ENCODE measurements around the gene AUTS2. TPM values are rescaled to one million over a fixed set of nuclear protein-coding genes. Genes with fewer than 3 reads are reported as not detected.

AUTS2 gene
- total and polyA plus RNA-seq, 2 experiments from 2014 or later = 32.0 to 91.0 TPM

GRCh38 chr7:69994886-69995542 lies 396.7 kb downstream of the AUTS2 start:
- Histone ChIP-seq H3K4me2 (no peak overlapping the region), H3K79me2 (replicated peaks; ENCODE audit: insufficient read depth) (no peaks in the 10 kb centered on the region), H3K27me3 (ENCODE audit: insufficient read depth) (no peaks in the 10 kb centered on the region), H3K4me3 (no peak overlapping the region), H3K36me3 (ENCODE audit: insufficient read depth) (no peaks in the 10 kb centered on the region), H3K4me1 (ENCODE audit: insufficient read depth) (no peaks in the 10 kb centered on the region), H3K9me2 (ENCODE audit: insufficient read depth) (0 out of 2 replicates have a peak, but pooled peaks cover 4% of the 10 kb centered on the region), H3F3A (replicated peaks; ENCODE audit: low read depth) (no peaks in the 10 kb centered on the region), H4K20me1 (replicated peaks; ENCODE audit: insufficient read depth) (no peaks in the 10 kb centered on the region), H2AFZ (no peak overlapping the region), H3K27ac (ENCODE audit: low read depth) (no peak overlapping the region)
- Mint-ChIP-seq H3K9me3 (peaks cover under 1% of the 10 kb centered on the region; the same call in 2 of the 3 replicates), H3K27me3 (ENCODE audit: insufficient read depth, low read depth, poor library complexity) (peaks cover 7% of the 10 kb centered on the region), H3K4me1 (no peaks in the 10 kb centered on the region), H3K27ac (no peak overlapping the region), H3K4me3 (no peak overlapping the region), H3K36me3 (ENCODE audit: low read depth) (no peaks in the 10 kb centered on the region)
- ATAC-seq (no peak), DNase-seq (ENCODE audit: low spot score) (no peak)
- TF ChIP-seq EZH2 (IDR thresholded peaks at IDR 0.05; ENCODE audit: low read depth, unreplicated experiment) (no peak), CREB1 (CRISPR knock-in tag; IDR thresholded peaks at IDR 0.05; ENCODE audit: low read depth) (no peak), ZNF114 (CRISPR knock-in tag; IDR thresholded peaks at IDR 0.05) (no peak), NANOG (IDR thresholded peaks at IDR 0.05; ENCODE audit: borderline replicate concordance) (no peak), JUNB (IDR thresholded peaks at IDR 0.05; ENCODE audit: unreplicated experiment) (no peak), EZH2phosphoT487 (IDR thresholded peaks at IDR 0.05; ENCODE audit: unreplicated experiment) (no peak)

DNA sequence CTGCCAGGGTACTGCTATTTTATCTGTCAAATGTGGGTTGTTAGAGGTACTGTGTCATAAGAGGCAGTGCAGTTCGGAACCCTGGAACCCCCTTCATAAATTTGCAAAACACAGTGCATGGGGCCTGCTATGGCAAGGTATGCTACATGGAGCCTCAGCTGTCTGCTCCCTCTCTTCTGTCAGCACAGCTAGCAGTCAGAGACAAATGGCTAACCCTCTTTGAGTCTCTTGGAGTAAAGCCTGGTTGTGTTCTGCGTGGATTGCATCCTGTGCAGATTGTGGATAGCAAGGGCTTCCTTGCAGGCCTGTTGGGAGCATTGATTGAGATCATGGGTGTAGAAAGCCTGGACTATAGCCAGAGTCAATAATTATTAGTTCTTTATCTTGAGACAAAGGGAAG lies 397.8 kb downstream of the AUTS2 start:
- Mint-ChIP-seq H3K36me3 (ENCODE audit: low read depth) (no peaks in the 10 kb centered on the region), H3K27ac (no peak overlapping the region), H3K4me3 (no peak overlapping the region), H3K9me3 (no peaks in the 10 kb centered on the region), H3K4me1 (no peaks in the 10 kb centered on the region), H3K27me3 (ENCODE audit: insufficient read depth, low read depth, poor library complexity) (peaks cover 5% of the 10 kb centered on the region)
- Histone ChIP-seq H3K4me1 (ENCODE audit: insufficient read depth) (no peaks in the 10 kb centered on the region), H3K4me2 (no peak overlapping the region), H3K27ac (ENCODE audit: low read depth) (no peak overlapping the region), H3K79me2 (replicated peaks; ENCODE audit: insufficient read depth) (no peaks in the 10 kb centered on the region), H3K36me3 (ENCODE audit: insufficient read depth) (no peaks in the 10 kb centered on the region), H3K27me3 (ENCODE audit: insufficient read depth) (no peaks in the 10 kb centered on the region), H4K20me1 (replicated peaks; ENCODE audit: insufficient read depth) (no peaks in the 10 kb centered on the region), H2AFZ (no peak overlapping the region), H3F3A (replicated peaks; ENCODE audit: low read depth) (no peaks in the 10 kb centered on the region), H3K9me2 (ENCODE audit: insufficient read depth) (no peaks in the 10 kb centered on the region), H3K4me3 (no peak overlapping the region)
- TF ChIP-seq, protein P1, sequence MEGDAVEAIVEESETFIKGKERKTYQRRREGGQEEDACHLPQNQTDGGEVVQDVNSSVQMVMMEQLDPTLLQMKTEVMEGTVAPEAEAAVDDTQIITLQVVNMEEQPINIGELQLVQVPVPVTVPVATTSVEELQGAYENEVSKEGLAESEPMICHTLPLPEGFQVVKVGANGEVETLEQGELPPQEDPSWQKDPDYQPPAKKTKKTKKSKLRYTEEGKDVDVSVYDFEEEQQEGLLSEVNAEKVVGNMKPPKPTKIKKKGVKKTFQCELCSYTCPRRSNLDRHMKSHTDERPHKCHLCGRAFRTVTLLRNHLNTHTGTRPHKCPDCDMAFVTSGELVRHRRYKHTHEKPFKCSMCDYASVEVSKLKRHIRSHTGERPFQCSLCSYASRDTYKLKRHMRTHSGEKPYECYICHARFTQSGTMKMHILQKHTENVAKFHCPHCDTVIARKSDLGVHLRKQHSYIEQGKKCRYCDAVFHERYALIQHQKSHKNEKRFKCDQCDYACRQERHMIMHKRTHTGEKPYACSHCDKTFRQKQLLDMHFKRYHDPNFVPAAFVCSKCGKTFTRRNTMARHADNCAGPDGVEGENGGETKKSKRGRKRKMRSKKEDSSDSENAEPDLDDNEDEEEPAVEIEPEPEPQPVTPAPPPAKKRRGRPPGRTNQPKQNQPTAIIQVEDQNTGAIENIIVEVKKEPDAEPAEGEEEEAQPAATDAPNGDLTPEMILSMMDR (conservative IDR thresholded peaks at IDR 0.05; ENCODE audit: low read depth in 2 of 2) = no peak
- TF ChIP-seq NANOG (IDR thresholded peaks at IDR 0.05; ENCODE audit: borderline replicate concordance) (no peak), ZNF114 (CRISPR knock-in tag; IDR thresholded peaks at IDR 0.05) (no peak), CREB1 (CRISPR knock-in tag; IDR thresholded peaks at IDR 0.05; ENCODE audit: low read depth) (no peak), EZH2 (IDR thresholded peaks at IDR 0.05; ENCODE audit: low read depth, unreplicated experiment) (no peak), REST (IDR thresholded peaks at IDR 0.05; ENCODE audit: unreplicated experiment) (no peak), ZNF462 (CRISPR knock-in tag; IDR thresholded peaks at IDR 0.05) (no peak), JUNB (IDR thresholded peaks at IDR 0.05; ENCODE audit: unreplicated experiment) (no peak), EZH2phosphoT487 (IDR thresholded peaks at IDR 0.05; ENCODE audit: unreplicated experiment) (no peak)
- DNase-seq (ENCODE audit: low spot score) = no peak
- ATAC-seq = no peak

All from GM23338 (cell line).